Central memory CD8-positive, alpha-beta T cell (primary cell): Measurements from ENCODE around the gene ZNF469.

Experiments
- ATAC-seq: fragments of 150-1000 bp; cut with Tn5 transposase; replicated peaks from 2 replicates; pipeline ENCODE4 v1.10.0; 2022; ENCODE audit warnings: mild to moderate bottlenecking, moderate FRiP score, moderate number of reproducible peaks; ENCODE audit not compliant: poor library complexity, severe bottlenecking; ENCODE audit errors: extremely low read depth
- DNase-seq, 2 donors: peaks; one replicate each; pipeline ENCODE4 v3.0.0; 2021; ENCODE audit warnings: low spot score in 2 of 2
- H3K27ac Mint-ChIP-seq: one replicate; pipeline ENCODE4 v1.8.0; 2022; ENCODE audit warnings: low read depth, mild to moderate bottlenecking, moderate library complexity, mixed read lengths
- H3K27me3 Mint-ChIP-seq: one replicate; pipeline ENCODE4 v1.8.0; 2022; ENCODE audit warnings: mixed read lengths
- H3K36me3 Mint-ChIP-seq: one replicate; pipeline ENCODE4 v1.8.0; 2022; ENCODE audit warnings: mild to moderate bottlenecking, moderate library complexity, mixed read lengths; ENCODE audit not compliant: insufficient read depth
- H3K4me1 Mint-ChIP-seq: one replicate; pipeline ENCODE4 v1.8.0; 2022; ENCODE audit warnings: mixed read lengths
- H3K4me3 Mint-ChIP-seq: one replicate; pipeline ENCODE4 v1.8.0; 2022; ENCODE audit warnings: mild to moderate bottlenecking, moderate library complexity, mixed read lengths
- H3K9me3 Mint-ChIP-seq: one replicate; pipeline ENCODE4 v1.8.0; 2022; ENCODE audit warnings: mixed read lengths

ZNF469 gene

DNA sequence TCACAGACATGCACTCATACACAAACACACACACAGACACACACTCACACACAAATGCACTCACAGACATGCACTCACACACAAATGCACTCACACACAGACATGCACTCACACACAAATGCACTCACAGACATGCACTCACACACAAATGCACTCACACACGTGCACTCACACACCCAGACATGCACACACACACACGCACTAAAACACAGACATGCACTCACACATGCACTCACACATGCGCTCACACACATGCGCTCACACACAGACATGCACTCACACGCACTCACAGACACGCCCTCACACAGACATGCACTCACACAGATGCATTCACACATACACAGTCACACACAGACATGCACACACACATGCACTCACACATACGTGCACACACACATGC lies 2.7 kb upstream of the ZNF469 start:
- H3K36me3 Mint-ChIP-seq = peaks cover 2% of the 10 kb centered on the region
- H3K4me1 Mint-ChIP-seq = no peaks in the 10 kb centered on the region
- H3K27me3 Mint-ChIP-seq = peaks cover 19% of the 10 kb centered on the region
- no peak overlapping the region for H3K4me3 Mint-ChIP-seq
- no peaks in the 10 kb centered on the region for H3K9me3 Mint-ChIP-seq
- no peak overlapping the region for H3K27ac Mint-ChIP-seq
- DNase-seq (no peak), ATAC-seq (no peak)

DNA sequence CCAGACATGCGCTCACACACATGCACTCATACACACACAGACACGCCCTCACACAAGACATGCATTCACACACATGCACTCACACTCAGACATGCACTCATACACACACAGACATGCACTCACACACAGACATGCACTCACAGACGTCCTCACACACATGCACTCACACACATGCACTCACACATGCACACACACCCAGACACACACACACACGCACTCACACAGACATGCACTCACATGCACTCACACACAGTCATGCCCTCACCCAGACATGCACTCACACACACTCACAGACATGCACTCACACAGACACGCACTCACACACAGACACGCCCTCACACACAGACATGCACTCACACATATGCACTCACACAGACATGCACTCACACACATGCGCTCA lies 2.1 kb upstream of the ZNF469 start:
- peaks cover 24% of the 10 kb centered on the region for H3K27me3 Mint-ChIP-seq
- no peaks in the 10 kb centered on the region for H3K4me1 Mint-ChIP-seq
- no peak overlapping the region for H3K27ac Mint-ChIP-seq
- no peak overlapping the region for H3K4me3 Mint-ChIP-seq
- H3K36me3 Mint-ChIP-seq = peaks cover 2% of the 10 kb centered on the region
- ATAC-seq (no peak), DNase-seq (no peak)
- H3K9me3 Mint-ChIP-seq = no peaks in the 10 kb centered on the region

DNA sequence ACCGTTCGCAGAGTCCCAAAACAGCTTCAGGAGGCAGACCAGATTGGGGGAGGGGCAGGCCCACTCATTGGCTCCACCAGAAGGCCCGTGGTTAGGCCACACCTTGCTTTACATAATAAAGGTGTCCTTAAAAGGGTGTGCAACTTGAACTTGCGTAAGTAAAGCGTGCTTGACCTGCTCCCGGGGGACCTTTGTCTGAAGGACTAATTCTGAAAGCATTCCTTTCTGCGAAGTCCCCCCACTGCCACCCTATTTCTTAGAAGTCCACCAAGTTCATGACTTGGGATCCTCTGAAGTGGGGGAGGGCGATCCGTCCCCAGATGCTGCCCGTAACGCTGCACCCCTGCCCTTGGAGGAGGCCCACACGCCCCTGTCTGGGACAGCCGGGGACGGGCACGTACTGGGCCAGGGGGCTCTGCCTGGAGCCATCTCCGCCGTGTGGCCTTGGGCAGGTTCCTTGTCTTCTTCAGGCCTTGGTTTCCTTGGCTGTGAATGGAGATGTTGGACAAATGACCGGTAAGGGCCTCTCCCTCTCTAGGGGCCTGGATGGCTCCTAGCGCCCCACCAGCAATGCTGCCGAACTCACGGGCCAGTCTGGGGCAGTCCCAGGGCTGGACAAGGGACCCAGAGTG lies 823 bp upstream of the ZNF469 start:
- no peaks in the 10 kb centered on the region for H3K9me3 Mint-ChIP-seq
- H3K27ac Mint-ChIP-seq = no peak overlapping the region
- peaks cover 38% of the 10 kb centered on the region for H3K27me3 Mint-ChIP-seq
- no peak overlapping the region for H3K4me3 Mint-ChIP-seq
- DNase-seq (no peak), ATAC-seq (no peak)
- H3K36me3 Mint-ChIP-seq = peaks cover 2% of the 10 kb centered on the region
- no peaks in the 10 kb centered on the region for H3K4me1 Mint-ChIP-seq

DNA sequence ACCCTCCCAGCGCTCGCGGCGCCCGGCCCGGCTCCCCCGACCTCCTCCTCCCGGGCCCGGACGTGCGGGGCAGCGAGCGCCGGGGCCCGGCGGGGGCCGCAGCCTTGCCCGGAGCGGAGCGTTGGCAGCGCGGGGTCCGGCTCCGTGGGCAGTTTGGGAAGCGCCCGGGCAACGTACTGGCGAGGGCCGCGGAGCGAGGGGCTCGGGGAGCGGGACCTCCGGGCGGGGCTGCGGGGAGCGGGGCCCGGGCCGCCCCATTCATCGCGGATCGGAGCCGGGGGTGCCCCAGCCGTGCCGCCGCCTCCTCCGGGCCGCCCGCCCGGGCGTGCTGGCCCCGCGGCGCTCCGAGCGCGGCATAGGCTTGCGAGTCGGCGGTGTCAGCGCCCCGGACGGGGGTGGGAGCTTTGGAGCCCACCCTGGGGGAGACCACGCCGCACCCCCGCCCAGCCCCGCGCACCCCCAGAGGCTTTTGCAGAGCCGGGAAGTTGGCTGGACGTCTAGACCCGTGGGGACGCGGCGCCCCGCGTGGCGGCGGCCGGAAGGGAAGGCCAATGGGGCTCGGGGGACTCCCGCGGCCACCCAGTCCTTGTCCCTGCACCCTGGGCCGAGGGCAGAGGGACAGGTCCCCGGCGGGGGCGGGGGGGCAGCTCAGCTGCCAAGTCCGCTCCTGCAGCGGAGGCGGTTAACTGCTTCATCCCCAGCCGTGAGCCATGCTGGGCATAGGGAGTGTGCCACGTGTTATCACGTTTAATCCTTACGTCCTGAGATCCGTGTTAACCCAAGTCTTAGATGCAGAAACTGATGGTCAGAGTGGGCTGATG lies 852 bp downstream of the ZNF469 start:
- no peaks in the 10 kb centered on the region for H3K4me1 Mint-ChIP-seq
- DNase-seq = no peak

DNA sequence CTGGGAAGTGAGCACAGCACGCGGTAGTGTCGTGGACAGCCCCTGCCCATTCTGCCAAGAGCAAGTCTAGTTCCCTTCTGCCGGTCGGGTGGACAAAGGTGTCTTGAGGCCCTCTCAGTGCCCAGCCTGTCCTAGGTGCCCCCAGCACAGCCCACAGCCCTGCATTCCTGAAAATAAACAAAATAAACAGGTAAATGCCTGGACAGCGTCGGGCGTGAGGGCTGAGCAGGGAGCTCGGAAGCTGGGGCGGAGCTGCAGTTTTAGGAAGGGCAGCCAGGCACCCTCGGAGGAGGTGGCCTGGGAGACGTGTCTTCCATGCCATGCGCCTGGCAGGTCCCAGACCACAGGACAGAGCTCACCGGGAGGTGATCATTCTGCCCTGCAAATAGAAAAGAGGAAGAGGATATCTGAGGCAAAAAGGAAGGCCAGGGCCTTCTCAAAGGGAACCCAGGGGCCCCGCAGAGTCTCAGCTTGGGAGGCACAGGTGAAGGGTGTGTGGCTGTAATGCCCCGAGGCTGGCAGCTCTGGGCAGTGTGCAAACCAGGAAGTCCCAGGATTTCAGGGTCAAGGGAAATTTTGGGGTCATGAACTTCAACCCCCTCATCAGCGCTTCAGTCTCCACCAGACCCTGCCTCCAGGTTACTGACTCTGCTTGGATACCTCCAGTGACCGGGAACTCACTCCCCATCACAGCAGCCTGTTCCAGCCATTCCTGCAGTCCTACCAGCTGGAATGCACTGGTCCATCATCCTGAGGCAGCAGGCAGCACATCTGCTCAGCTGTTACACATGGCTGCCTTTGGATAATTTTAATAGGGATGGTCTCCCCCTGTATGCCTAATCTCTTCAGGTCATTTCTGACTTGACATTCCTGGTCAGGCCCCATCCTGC lies 1.7 kb downstream of the ZNF469 start:
- no peaks in the 10 kb centered on the region for H3K4me1 Mint-ChIP-seq
- H3K36me3 Mint-ChIP-seq = peaks cover 2% of the 10 kb centered on the region
- no peak overlapping the region for H3K27ac Mint-ChIP-seq
- H3K9me3 Mint-ChIP-seq = no peaks in the 10 kb centered on the region
- DNase-seq = no peak
- peaks cover 44% of the 10 kb centered on the region for H3K27me3 Mint-ChIP-seq
- no peak overlapping the region for H3K4me3 Mint-ChIP-seq
- no peak for ATAC-seq

More for the DNA sequence above, 852 bp downstream of the ZNF469 start:
- peaks cover 2% of the 10 kb centered on the region for H3K36me3 Mint-ChIP-seq
- no peak overlapping the region for H3K4me3 Mint-ChIP-seq
- no peak for ATAC-seq
- no peaks in the 10 kb centered on the region for H3K9me3 Mint-ChIP-seq
- H3K27me3 Mint-ChIP-seq = peaks cover 38% of the 10 kb centered on the region
- H3K27ac Mint-ChIP-seq = no peak overlapping the region

DNA sequence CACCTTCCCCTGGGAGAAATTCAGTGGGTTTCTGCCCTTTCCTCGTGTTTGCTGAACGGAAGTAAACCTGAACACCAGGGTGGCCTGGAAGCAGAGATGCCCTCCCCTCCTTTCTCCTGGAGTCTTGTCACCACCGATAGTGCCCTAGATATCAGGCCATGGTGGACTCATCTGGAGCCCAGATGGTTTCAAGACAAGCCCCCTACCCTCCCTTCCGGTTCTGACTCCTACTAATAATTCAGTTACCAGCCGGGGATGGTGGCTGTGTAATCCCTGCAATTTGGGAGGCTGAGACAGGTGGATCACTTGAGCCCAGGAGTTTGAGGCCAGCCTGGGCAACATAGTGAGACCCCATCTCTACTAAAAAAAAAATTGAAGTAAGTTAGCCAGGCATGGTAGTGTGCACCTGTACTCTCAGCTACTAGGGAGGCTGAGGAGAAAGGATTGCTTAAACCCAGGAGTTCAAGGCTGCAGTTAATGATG lies 2.4 kb downstream of the ZNF469 start:
- ATAC-seq (no peak), DNase-seq (no peak)
- no peaks in the 10 kb centered on the region for H3K9me3 Mint-ChIP-seq
- H3K27me3 Mint-ChIP-seq = peaks cover 51% of the 10 kb centered on the region
- peaks cover 2% of the 10 kb centered on the region for H3K36me3 Mint-ChIP-seq
- no peak overlapping the region for H3K27ac Mint-ChIP-seq
- H3K4me1 Mint-ChIP-seq = no peaks in the 10 kb centered on the region
- no peak overlapping the region for H3K4me3 Mint-ChIP-seq

DNA sequence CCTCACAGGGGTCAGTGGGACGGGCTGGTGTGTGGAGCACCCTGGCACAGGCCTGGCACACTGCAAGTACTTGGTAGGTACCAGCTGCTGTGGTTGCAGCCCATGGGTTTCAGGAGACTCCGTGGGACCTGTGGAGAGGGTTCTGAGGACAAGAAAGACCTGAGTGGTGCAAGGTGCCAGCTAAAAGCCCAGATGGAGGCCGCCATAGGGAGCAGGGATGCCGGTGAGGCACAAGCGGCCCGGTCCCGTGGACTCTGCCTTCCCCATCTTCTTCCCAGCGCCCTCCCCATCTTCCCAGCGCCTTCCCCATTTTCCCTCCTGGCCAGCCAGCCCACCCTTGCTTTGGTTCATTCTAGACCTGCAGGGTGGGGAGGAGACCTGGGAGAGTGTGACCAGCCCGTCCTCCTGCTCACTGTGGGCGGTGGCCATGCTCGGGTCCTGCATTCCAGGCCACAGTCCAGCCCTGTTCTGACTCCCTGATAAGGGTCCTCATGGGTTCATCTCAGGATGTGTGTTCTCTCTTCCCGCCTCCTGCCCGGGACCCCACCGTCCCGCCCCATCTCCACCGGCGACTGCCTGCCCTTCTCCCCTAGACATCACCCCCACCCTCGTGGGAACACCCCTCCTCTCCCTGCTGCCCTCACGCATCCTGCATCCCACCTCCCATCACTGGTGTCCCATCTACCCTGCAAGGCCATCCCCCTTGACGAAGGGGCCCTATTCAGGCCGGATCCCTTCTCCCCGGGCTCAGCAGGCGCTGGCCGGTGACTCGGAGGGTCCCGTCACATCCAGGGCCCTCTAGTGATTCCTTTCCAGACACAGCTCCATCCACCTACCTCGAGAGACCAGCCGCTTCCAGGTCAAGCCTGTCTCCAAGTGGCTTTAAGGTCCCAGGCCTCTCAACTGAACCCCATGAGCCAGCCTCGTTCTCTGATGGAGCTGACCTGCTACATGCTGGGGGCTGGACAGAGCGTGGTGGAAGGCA lies 3.4 kb downstream of the ZNF469 start:
- peaks cover 2% of the 10 kb centered on the region for H3K36me3 Mint-ChIP-seq
- H3K4me1 Mint-ChIP-seq = no peaks in the 10 kb centered on the region
- H3K27me3 Mint-ChIP-seq = peaks cover 61% of the 10 kb centered on the region
- H3K27ac Mint-ChIP-seq = no peak overlapping the region
- DNase-seq (no peak), ATAC-seq (no peak)
- no peaks in the 10 kb centered on the region for H3K9me3 Mint-ChIP-seq
- H3K4me3 Mint-ChIP-seq = no peak overlapping the region

DNA sequence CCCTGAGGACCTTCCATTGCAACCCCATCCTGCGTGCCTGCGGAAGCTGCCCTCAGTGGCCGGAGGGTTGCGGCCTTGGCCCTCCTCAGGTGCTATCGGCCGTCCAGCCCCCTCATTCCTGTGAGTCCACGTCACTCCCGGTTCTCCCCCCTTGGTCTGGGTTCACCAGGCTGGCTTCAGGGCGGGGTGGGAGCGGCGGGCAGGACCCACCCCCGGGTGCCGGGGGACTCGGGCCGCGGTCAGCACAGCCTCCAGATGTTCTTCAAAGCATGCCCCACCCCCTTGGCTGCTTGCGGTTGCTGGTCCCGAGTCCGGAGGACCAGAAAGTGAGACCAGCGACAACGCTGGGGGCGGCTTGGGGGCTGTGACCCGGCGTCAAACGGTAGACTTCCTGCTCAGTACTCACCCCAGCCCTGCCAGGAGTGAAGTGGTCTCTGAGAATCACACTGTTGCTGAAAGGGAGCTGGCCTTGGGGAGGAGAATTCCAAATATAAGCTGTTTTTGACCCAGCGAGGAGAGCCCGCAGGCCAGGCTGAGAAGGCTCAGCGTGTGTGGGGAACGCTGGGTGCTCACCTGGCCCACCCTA lies 4.5 kb downstream of the ZNF469 start:
- peaks cover 63% of the 10 kb centered on the region for H3K27me3 Mint-ChIP-seq
- DNase-seq (no peak), ATAC-seq (no peak)
- H3K4me3 Mint-ChIP-seq = no peak overlapping the region
- H3K9me3 Mint-ChIP-seq = no peaks in the 10 kb centered on the region
- H3K27ac Mint-ChIP-seq = no peak overlapping the region
- H3K4me1 Mint-ChIP-seq = no peaks in the 10 kb centered on the region
- H3K36me3 Mint-ChIP-seq = peaks cover 2% of the 10 kb centered on the region

DNA sequence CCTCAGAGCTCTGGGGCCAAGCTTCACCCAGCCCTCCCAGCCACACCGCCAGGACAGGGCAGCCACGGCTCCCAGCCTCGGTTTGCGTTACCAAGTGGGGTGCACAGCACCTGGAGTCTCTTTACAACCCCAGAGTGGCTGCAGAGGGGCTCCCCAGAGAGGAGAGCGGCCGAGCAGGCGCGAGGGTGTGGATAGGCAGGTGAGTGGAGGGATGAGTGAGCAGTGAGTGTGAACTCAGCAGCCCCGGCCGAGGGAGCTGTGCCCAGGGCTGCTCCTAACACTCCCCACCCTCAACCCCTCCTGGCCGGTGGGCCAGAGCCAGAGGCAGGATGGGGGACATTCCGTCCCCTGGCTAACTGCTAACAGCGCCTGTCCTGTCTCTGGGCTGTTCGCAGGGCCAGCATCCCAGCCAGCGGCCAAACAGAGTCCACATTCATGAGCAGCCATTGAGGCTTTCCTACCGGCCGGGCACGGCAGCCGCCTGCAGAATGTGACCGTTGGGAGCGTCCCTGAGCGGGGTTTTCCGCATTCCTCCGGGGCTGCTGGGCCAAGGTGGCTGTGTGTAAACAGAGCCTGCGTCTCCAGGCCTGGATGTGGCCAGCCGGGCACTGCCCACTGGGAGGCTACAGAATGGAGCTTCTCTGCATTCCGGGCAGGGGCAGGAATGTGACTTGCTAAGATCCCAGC lies 5.3 kb downstream of the ZNF469 start:
- no peak overlapping the region for H3K4me3 Mint-ChIP-seq
- ATAC-seq (no peak), DNase-seq (no peak)
- no peaks in the 10 kb centered on the region for H3K36me3 Mint-ChIP-seq
- no peaks in the 10 kb centered on the region for H3K9me3 Mint-ChIP-seq
- no peaks in the 10 kb centered on the region for H3K4me1 Mint-ChIP-seq
- H3K27ac Mint-ChIP-seq = no peak overlapping the region
- peaks cover 66% of the 10 kb centered on the region for H3K27me3 Mint-ChIP-seq

DNA sequence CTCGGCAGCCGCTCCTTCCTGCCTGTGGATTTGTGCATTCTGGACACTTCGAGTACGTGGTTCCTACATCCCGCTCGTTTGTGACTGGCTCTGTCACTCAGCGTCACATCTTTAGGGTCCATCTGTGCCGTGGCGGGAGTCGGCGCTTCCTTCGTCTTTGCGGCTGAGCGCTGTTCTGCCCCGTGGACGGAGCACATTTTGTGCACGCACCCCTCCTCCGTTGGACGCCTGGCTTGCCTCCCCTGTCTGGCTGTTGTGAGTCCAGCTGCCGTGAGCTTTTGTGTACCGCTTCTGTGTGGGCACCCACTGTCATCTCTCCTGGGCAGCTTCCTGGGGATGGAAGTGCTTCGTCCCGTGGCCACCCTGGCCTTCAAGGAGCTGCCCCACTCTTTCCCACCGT lies 6.4 kb downstream of the ZNF469 start:
- H3K27ac Mint-ChIP-seq = no peak overlapping the region
- no peak for ATAC-seq
- no peak for DNase-seq
- H3K36me3 Mint-ChIP-seq = no peaks in the 10 kb centered on the region
- H3K4me1 Mint-ChIP-seq = no peaks in the 10 kb centered on the region
- no peak overlapping the region for H3K4me3 Mint-ChIP-seq
- peaks cover 63% of the 10 kb centered on the region for H3K27me3 Mint-ChIP-seq
- no peaks in the 10 kb centered on the region for H3K9me3 Mint-ChIP-seq

DNA sequence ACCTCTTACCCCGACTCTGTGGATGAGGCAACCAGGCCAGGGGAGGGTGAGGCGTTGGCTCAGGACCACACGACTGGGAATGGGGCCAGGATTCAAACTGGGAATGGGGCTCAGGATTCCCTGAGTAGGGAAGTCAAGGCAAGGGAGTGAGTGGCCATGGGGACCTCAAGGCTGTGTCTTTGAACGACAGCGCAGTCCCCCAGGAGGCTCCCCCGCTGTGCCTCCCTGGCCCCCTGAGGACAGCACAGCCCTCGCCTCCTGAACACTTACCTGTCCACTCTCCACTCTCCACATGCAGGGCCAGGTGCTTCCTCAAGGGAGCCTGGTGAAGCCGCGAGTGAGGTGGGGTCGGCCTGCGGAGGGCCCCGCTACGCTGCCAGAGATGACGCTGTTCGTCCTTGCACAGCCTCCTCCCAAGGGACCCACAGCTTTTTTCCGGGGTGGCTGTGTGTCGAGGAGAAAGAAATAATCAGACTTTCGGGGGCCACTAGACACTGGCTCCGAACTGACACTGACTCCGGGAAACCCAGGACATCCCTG lies 6.9 kb downstream of the ZNF469 start:
- no peaks in the 10 kb centered on the region for H3K4me1 Mint-ChIP-seq
- ATAC-seq (no peak), DNase-seq (no peak)
- no peaks in the 10 kb centered on the region for H3K9me3 Mint-ChIP-seq
- H3K27ac Mint-ChIP-seq = no peak overlapping the region
- H3K36me3 Mint-ChIP-seq = no peaks in the 10 kb centered on the region
- H3K27me3 Mint-ChIP-seq = peaks cover 58% of the 10 kb centered on the region
- H3K4me3 Mint-ChIP-seq = no peak overlapping the region
